ENCODE data around the gene CROCC.

DNA sequence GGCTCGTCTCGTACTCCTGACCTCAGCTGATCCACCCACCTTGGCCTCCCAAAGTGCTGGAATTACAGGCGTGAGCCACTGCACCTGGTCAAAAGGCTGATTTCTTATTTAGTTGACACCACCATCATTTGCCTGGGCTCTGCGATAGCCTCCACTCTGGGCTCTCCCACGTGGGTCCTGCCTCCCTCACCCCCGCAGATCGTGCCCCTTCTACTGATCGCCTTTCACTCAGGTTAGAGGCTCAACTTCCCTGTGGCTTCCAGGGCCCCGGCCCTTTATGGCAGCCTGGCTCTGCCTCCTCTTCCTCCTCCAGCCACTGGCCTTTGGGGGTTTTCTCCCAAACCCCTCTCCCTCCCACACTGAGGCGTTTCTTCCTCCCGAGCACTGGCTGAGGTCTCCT lies 61.2 kb downstream of the CROCC start:
- TF ChIP-seq, protein P1, sequence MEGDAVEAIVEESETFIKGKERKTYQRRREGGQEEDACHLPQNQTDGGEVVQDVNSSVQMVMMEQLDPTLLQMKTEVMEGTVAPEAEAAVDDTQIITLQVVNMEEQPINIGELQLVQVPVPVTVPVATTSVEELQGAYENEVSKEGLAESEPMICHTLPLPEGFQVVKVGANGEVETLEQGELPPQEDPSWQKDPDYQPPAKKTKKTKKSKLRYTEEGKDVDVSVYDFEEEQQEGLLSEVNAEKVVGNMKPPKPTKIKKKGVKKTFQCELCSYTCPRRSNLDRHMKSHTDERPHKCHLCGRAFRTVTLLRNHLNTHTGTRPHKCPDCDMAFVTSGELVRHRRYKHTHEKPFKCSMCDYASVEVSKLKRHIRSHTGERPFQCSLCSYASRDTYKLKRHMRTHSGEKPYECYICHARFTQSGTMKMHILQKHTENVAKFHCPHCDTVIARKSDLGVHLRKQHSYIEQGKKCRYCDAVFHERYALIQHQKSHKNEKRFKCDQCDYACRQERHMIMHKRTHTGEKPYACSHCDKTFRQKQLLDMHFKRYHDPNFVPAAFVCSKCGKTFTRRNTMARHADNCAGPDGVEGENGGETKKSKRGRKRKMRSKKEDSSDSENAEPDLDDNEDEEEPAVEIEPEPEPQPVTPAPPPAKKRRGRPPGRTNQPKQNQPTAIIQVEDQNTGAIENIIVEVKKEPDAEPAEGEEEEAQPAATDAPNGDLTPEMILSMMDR (IDR thresholded peaks at IDR 0.05), result no peak
- TF ChIP-seq MAX (IDR thresholded peaks at IDR 0.05), result no peak
- TF ChIP-seq REST (IDR thresholded peaks at IDR 0.05), result no peak
- TF ChIP-seq POLR2A (IDR thresholded peaks at IDR 0.05; ENCODE audit: low read length), result no peak
